Kidney (tissue), 22 donors: Measurements from ENCODE around the gene HSPA8. TPM values are rescaled to one million over a fixed set of nuclear protein-coding genes. Genes with fewer than 3 reads are reported as not detected.

ENCODE experiments used
- DNase-seq, 5 donors: peaks; one replicate each; pipeline ENCODE4 v3.0.0-alpha.2; 2013 to 2020
- FAIRE-seq: peaks from 2 replicates; lab custom pipeline; 2012; peaks lifted over from hg19 to GRCh38; lab: Jason Lieb, UNC
- H3K27ac ChIP-seq, 2 donors: one replicate each; pipeline ENCODE4 v1.7.0; 2013; ENCODE audit warnings: low read depth in 2 of 2, low read length in 2 of 2, inconsistent platforms in 1 of 2
- H3K27me3 ChIP-seq: one replicate; pipeline ENCODE4 v1.7.1; 2013; ENCODE audit warnings: low read length, inconsistent platforms; ENCODE audit not compliant: control insufficient read depth, insufficient read depth
- H3K36me3 ChIP-seq, 3 donors: one replicate each; pipeline versions ENCODE4 v1.7.0 to v1.7.1; 2013; ENCODE audit warnings: low read length in 3 of 3, control low read depth in 1 of 3, inconsistent platforms in 1 of 3; ENCODE audit not compliant: insufficient read depth in 3 of 3, control insufficient read depth in 2 of 3
- H3K4me1 ChIP-seq, 3 donors: one replicate each; pipeline versions ENCODE4 v1.7.0 to v1.7.1; 2013; ENCODE audit warnings: low read length in 3 of 3, inconsistent platforms in 1 of 3, low read depth in 1 of 3; ENCODE audit not compliant: control insufficient read depth in 2 of 3, insufficient read depth in 2 of 3
- H3K4me3 ChIP-seq, 3 donors: one replicate each; pipeline versions ENCODE4 v1.7.0 to v1.8.1; 2013; ENCODE audit warnings: low read length in 3 of 3, control low read depth in 1 of 3, inconsistent platforms in 1 of 3
- H3K9ac ChIP-seq, 3 donors: one replicate each; pipeline versions ENCODE4 v1.7.0 to v1.7.1; 2013; ENCODE audit warnings: low read length in 3 of 3, control low read depth in 1 of 3, inconsistent platforms in 1 of 3
- H3K9me3 ChIP-seq, 3 donors: one replicate each; pipeline versions ENCODE4 v1.7.0 to v1.7.1; 2013; ENCODE audit warnings: low read length in 3 of 3, control low read depth in 1 of 3, inconsistent platforms in 1 of 3; ENCODE audit not compliant: control insufficient read depth in 2 of 3, insufficient read depth in 1 of 3
- intact Hi-C: fragments of 100-400 bp; cut with DNase I; formaldehyde crosslinking; loops from one replicate; pipeline ENCODE4 v1.11.1; 2022
- long read RNA-seq, 10 donors: library from polyadenylated mRNA in 1 of 10; unstranded in 1 of 10; transcript quantifications; one replicate each; pipeline ENCODE4 v2.0.0 and lab custom pipeline, GENCODE V29; 2021 to 2026
- polyA plus RNA-seq: library from polyadenylated mRNA; stranded (reverse); fragments of 350-450 nt; fragmentation: Illumina TruSeq; extraction: RNeasy Lipid Tissue Mini Kit (QIAGEN cat#74804); gene quantifications from one replicate; pipeline ENCODE4 v1.2.3, GENCODE V29; 2014; ENCODE audit warnings: low read depth, low replicate concordance; ENCODE audit not compliant: insufficient read depth
- total RNA-seq: library from RNA; stranded (reverse); fragmentation: NEBNext Ultra II Directional; extraction: Animal tissue kit (Norgen Biotek cat#: 25700); gene quantifications from one replicate; pipeline ENCODE4 v1.2.1, GENCODE V29; 2021
- TF ChIP-seq, protein P1 (sequence below): IDR thresholded peaks from 3 replicates; pipeline ENCODE4 v1.5.1; 2012; ENCODE audit warnings: mild to moderate bottlenecking, moderate library complexity, borderline replicate concordance; ENCODE audit not compliant: insufficient read depth; ENCODE audit errors: extremely low read depth
- donor health status: control.
- donor health status: control.
- donor health status: control.
- donor health status: control.
- donor health status: control.
- donor health status: DM: yes; HTN: yes; CAD: no.
- donor health status: Normal renal cell carcinoma (clear cell type).

HSPA8 gene
- total RNA-seq: 869 TPM
- 1,081 TPM for polyA plus RNA-seq
- long read RNA-seq, donor 1, transcript HSPA8-203 (4 exons, 963 nt): minor isoform, 18 of 553 reads
- long read RNA-seq, donor 1, transcript HSPA8-222 (6 exons, 1,884 nt): minor isoform, 18 of 553 reads
- long read RNA-seq, donor 1, transcript HSPA8-224 (9 exons, 2,463 nt): major isoform, 165 of 553 reads
- long read RNA-seq, donor 1, transcript HSPA8-211 (5 exons, 1,509 nt): minor isoform, 75 of 553 reads
- long read RNA-seq, donor 1, partial matches to known transcripts: 240 of 553 reads
- long read RNA-seq, donor 1, other reads (novel, unspliced or antisense): 7 of 553 reads
- long read RNA-seq, donor 2, transcript HSPA8-224 (9 exons, 2,463 nt): major isoform, 228 of 753 reads
- long read RNA-seq, donor 2, transcript HSPA8-211 (5 exons, 1,509 nt): minor isoform, 84 of 753 reads
- long read RNA-seq, donor 2, transcript HSPA8-203 (4 exons, 963 nt): minor isoform, 35 of 753 reads
- long read RNA-seq, donor 2, transcript HSPA8-222 (6 exons, 1,884 nt): minor isoform, 42 of 753 reads
- long read RNA-seq, donor 2, partial matches to known transcripts: 298 of 753 reads
- long read RNA-seq, donor 2, other reads (novel, unspliced or antisense): 7 of 753 reads
- long read RNA-seq, donor 3, transcript HSPA8-203 (4 exons, 963 nt): minor isoform, 44 of 836 reads
- long read RNA-seq, donor 3, transcript HSPA8-222 (6 exons, 1,884 nt): minor isoform, 32 of 836 reads
- long read RNA-seq, donor 3, transcript HSPA8-224 (9 exons, 2,463 nt): major isoform, 213 of 836 reads
- long read RNA-seq, donor 3, transcript HSPA8-211 (5 exons, 1,509 nt): minor isoform, 107 of 836 reads
- long read RNA-seq, donor 3, partial matches to known transcripts: 373 of 836 reads
- long read RNA-seq, donor 3, other reads (novel, unspliced or antisense): 10 of 836 reads
- long read RNA-seq, donor 4, transcript HSPA8-211 (5 exons, 1,509 nt): minor isoform, 69 of 759 reads
- long read RNA-seq, donor 4, transcript HSPA8-222 (6 exons, 1,884 nt): minor isoform, 52 of 759 reads
- long read RNA-seq, donor 4, transcript HSPA8-224 (9 exons, 2,463 nt): major isoform, 276 of 759 reads
- long read RNA-seq, donor 4, transcript HSPA8-208 (3 exons, 740 nt): minor isoform, 25 of 759 reads
- long read RNA-seq, donor 4, partial matches to known transcripts: 284 of 759 reads
- long read RNA-seq, donor 4, other reads (novel, unspliced or antisense): 6 of 759 reads
- long read RNA-seq, donor 5, transcript HSPA8-211 (5 exons, 1,509 nt): minor isoform, 6 of 55 reads
- long read RNA-seq, donor 5, transcript HSPA8-224 (9 exons, 2,463 nt): major isoform, 36 of 55 reads
- long read RNA-seq, donor 5, partial matches to known transcripts: 5 of 55 reads
- long read RNA-seq, donor 5, other reads (novel, unspliced or antisense): 0 of 55 reads
- long read RNA-seq, donor 6, transcript HSPA8-222 (6 exons, 1,884 nt): minor isoform, 102 of 1,816 reads
- long read RNA-seq, donor 6, transcript HSPA8-203 (4 exons, 963 nt): minor isoform, 77 of 1,816 reads
- long read RNA-seq, donor 6, transcript HSPA8-224 (9 exons, 2,463 nt): major isoform, 438 of 1,816 reads
- long read RNA-seq, donor 6, transcript HSPA8-211 (5 exons, 1,509 nt): minor isoform, 234 of 1,816 reads
- long read RNA-seq, donor 6, partial matches to known transcripts: 807 of 1,816 reads
- long read RNA-seq, donor 6, other reads (novel, unspliced or antisense): 11 of 1,816 reads
- long read RNA-seq, donor 7, transcript HSPA8-201 (8 exons, 2,186 nt): minor isoform, 5 of 949 reads
- long read RNA-seq, donor 7, transcript HSPA8-203 (4 exons, 963 nt): minor isoform, 6 of 949 reads
- long read RNA-seq, donor 7, transcript HSPA8-208 (3 exons, 740 nt): minor isoform, 85 of 949 reads
- long read RNA-seq, donor 7, transcript HSPA8-224 (9 exons, 2,463 nt): major isoform, 735 of 949 reads
- long read RNA-seq, donor 7, partial matches to known transcripts: 29 of 949 reads
- long read RNA-seq, donor 7, other reads (novel, unspliced or antisense): 84 of 949 reads
- long read RNA-seq, donor 8, transcript HSPA8-224 (9 exons, 2,463 nt): major isoform, 89 of 428 reads
- long read RNA-seq, donor 8, transcript HSPA8-202 (8 exons, 2,004 nt): minor isoform, 23 of 428 reads
- long read RNA-seq, donor 8, transcript HSPA8-211 (5 exons, 1,509 nt): minor isoform, 60 of 428 reads
- long read RNA-seq, donor 8, transcript HSPA8-222 (6 exons, 1,884 nt): minor isoform, 29 of 428 reads
- long read RNA-seq, donor 8, partial matches to known transcripts: 181 of 428 reads
- long read RNA-seq, donor 8, other reads (novel, unspliced or antisense): 0 of 428 reads
- long read RNA-seq, donor 9, transcript HSPA8-222 (6 exons, 1,884 nt): minor isoform, 19 of 360 reads
- long read RNA-seq, donor 9, transcript HSPA8-211 (5 exons, 1,509 nt): minor isoform, 56 of 360 reads
- long read RNA-seq, donor 9, transcript HSPA8-224 (9 exons, 2,463 nt): major isoform, 79 of 360 reads
- long read RNA-seq, donor 9, transcript HSPA8-208 (3 exons, 740 nt): minor isoform, 17 of 360 reads
- long read RNA-seq, donor 9, partial matches to known transcripts: 150 of 360 reads
- long read RNA-seq, donor 9, other reads (novel, unspliced or antisense): 0 of 360 reads
- long read RNA-seq, donor 10, transcript HSPA8-211 (5 exons, 1,509 nt): minor isoform, 55 of 533 reads
- long read RNA-seq, donor 10, transcript HSPA8-222 (6 exons, 1,884 nt): minor isoform, 32 of 533 reads
- long read RNA-seq, donor 10, transcript HSPA8-203 (4 exons, 963 nt): minor isoform, 35 of 533 reads
- long read RNA-seq, donor 10, transcript HSPA8-224 (9 exons, 2,463 nt): major isoform, 149 of 533 reads
- long read RNA-seq, donor 10, partial matches to known transcripts: 205 of 533 reads
- long read RNA-seq, donor 10, other reads (novel, unspliced or antisense): 0 of 533 reads

DNA sequence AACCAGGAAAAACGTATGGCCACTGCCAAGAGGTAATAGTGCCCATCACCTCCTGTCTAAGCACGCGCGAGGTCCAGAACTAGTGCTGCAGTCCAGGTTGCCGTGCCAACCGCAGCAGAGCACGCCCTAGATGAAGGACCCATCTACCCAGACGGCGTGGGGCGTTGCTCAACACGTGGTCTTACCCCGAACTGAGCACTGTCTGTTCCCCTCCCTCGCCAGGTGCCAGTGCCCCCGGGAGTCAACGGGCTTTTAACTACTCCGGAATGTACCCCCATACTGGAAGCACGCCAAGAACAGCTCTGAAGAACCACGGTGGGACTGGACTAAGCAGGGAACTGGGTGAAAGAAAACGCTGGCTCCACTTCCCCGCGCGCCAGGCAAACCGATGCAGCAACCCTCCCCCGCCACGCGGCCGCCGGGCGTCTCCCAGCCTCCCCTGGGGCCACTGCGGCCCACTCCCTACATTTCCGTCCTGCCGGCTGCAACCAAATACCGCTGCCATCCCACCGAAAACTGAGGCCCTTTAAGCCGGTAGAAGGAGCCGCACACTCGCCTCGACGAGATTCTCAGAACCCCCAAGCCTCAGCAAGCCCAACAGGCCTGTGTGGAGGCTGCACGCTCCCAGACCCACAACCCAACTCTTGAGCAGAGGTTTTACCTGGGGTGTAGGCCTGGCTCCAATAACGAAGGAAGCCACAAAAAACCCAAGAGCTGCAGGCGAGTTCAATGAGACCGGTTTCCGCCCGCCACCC lies at the start of gene HSPA8:
Gene HSPA8 (minus strand): TSS at position 734 of the 755 bp plus-strand sequence. CDS start 812 bp downstream, outside the sequence.
- Histone ChIP-seq H3K4me3 (peak within 1 kb of the TSS; percentile 93 to 98 (median 97)), H3K27ac (peak within 1 kb of the TSS; percentile 100), H3K9ac (peak within 1 kb of the TSS; percentile 89 to 99 (median 94)), H3K4me1 (peaks cover 14 to 44% (median 23%) of the 10 kb centered on the region in 3 donors), H3K9me3 (no peaks in the 10 kb centered on the region), H3K27me3 (no peaks in the 10 kb centered on the region), H3K36me3 (peaks cover 31 to 47% (median 32%) of the 10 kb centered on the region in 3 donors)
- intact Hi-C loops: no loop called here
- FAIRE-seq (no peak), DNase-seq (peak in 4 of 5 donors; percentile 33 to 93 (median 76))
- TF ChIP-seq, protein P1, sequence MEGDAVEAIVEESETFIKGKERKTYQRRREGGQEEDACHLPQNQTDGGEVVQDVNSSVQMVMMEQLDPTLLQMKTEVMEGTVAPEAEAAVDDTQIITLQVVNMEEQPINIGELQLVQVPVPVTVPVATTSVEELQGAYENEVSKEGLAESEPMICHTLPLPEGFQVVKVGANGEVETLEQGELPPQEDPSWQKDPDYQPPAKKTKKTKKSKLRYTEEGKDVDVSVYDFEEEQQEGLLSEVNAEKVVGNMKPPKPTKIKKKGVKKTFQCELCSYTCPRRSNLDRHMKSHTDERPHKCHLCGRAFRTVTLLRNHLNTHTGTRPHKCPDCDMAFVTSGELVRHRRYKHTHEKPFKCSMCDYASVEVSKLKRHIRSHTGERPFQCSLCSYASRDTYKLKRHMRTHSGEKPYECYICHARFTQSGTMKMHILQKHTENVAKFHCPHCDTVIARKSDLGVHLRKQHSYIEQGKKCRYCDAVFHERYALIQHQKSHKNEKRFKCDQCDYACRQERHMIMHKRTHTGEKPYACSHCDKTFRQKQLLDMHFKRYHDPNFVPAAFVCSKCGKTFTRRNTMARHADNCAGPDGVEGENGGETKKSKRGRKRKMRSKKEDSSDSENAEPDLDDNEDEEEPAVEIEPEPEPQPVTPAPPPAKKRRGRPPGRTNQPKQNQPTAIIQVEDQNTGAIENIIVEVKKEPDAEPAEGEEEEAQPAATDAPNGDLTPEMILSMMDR: no peak

DNA sequence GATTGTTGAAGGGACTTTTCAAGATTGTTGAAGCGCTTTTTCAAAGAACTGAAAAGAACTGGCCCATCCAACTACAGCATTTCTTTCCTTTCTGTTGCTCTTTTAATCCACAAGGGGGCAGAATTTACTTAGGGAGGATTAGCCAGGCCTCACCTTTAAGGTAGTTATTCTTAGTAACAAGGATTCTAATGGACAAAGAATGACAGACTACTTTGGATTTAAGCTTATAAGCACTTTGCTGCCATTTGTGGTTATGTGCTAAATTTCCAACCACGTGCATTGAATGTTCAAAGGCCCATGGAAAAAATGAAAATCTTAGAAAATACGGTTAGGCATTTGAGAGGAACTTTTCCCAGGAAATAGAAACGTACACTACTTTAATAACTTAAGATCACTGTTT lies 49.5 kb upstream of the HSPA8 start:
- no peak overlapping the region for H3K9ac ChIP-seq
- H3K27ac ChIP-seq: no peak overlapping the region
- FAIRE-seq: peak; percentile 93
- H3K9me3 ChIP-seq: no peaks in the 10 kb centered on the region
- no peaks in the 10 kb centered on the region for H3K4me1 ChIP-seq
- no peak overlapping the region for H3K4me3 ChIP-seq
- H3K27me3 ChIP-seq: no peaks in the 10 kb centered on the region
- TF ChIP-seq, protein P1: peak; percentile 77
- intact Hi-C loops: no loop called here
- DNase-seq: peak in 2 of 5 donors; percentile 74 to 75
- no peaks in the 10 kb centered on the region for H3K36me3 ChIP-seq
